ENCODE data around the gene EHD3.

The EHD3 gene

DNA sequence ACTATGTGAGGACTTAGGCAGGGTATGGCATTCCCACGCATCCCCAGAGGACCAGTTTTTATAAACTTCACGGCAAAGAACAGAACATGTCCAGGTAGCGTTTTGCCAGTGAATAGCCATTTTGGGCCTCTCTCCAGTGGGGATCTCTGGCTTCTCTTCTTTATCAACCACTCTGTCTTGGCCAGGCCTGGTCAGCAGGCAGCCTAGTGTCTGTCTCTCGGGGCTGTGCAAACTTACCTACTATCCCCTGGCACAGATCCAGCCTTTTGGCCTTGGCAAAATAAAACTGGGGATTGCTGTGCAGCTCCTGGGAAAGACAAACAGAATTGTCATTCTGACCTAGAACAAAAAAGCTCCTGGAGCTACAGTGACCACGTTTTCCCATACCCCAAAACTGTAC, 31.1 kb upstream of the EHD3 start:
- no peak for ATAC-seq (replicated peaks)
- peaks cover 3 to 5% of the 10 kb centered on the region in 2 donors for H3K9me3 Mint-ChIP-seq

DNA sequence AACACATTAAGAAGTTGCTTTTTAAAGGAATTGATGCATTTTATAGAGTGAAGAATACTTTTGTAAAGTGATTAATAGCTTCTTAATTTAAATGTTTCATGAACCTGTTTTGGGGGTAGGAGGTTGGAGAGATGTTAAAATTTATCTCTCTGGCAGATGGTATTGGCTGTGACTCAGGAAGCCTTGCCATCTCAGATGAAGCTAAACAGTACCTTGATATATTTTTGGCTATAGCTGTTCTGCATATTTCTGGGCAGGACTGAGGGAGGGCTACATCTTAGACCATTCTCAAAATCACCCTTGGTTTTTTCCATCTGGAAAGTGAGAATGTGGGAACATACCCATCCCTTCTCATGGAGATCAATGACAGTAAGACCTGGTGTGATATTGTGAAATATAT, 30.0 kb upstream of the EHD3 start:
- no peak for DNase-seq
- Mint-ChIP-seq H3K36me3 (peaks cover 6 to 13% of the 10 kb centered on the region in 2 donors), H3K9me3 (peaks cover 1 to 2% of the 10 kb centered on the region in 2 donors), H3K4me1 (peaks cover 9 to 14% of the 10 kb centered on the region in 2 donors), H3K27ac (no peak overlapping the region), H3K27me3 (no peaks in the 10 kb centered on the region), H3K4me3 (no peak overlapping the region)
- no peak for ATAC-seq (replicated peaks)

More for the DNA sequence above, 31.1 kb upstream of the EHD3 start:
- Mint-ChIP-seq H3K36me3 (peaks cover 9 to 17% of the 10 kb centered on the region in 2 donors), H3K4me3 (no peak overlapping the region), H3K4me1 (peaks cover 1 to 7% of the 10 kb centered on the region in 2 donors), H3K27me3 (no peaks in the 10 kb centered on the region), H3K27ac (no peak overlapping the region)
- no peak for DNase-seq

DNA sequence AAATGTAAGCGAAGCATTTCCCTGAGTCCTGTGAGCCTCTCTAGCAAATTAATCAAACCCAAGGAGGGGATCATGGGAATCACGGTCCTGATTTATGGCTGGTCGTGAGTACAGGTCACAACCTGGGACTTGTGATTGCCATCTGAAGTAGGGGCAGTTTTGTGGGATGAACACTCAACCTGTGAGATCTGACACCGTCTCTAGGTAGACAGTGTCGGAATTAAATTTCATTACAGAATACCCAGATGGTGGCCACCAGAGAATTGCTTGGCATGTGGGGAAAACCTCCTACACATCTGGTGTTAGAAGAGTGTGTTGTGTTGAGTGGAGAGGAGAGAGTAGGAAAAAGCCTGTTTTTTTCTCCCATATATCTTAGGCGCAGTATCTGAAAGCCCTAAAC, 29.2 kb upstream of the EHD3 start:
- DNase-seq (no peak), ATAC-seq (replicated peaks) (no peak)
- H3K27ac Mint-ChIP-seq = no peak overlapping the region
- peaks cover 0 to 9% of the 10 kb centered on the region in 2 donors for H3K36me3 Mint-ChIP-seq
- H3K9me3 Mint-ChIP-seq = no peaks in the 10 kb centered on the region
- peaks cover 9 to 16% of the 10 kb centered on the region in 2 donors for H3K4me1 Mint-ChIP-seq
- H3K4me3 Mint-ChIP-seq = no peak overlapping the region
- H3K27me3 Mint-ChIP-seq = no peaks in the 10 kb centered on the region

DNA sequence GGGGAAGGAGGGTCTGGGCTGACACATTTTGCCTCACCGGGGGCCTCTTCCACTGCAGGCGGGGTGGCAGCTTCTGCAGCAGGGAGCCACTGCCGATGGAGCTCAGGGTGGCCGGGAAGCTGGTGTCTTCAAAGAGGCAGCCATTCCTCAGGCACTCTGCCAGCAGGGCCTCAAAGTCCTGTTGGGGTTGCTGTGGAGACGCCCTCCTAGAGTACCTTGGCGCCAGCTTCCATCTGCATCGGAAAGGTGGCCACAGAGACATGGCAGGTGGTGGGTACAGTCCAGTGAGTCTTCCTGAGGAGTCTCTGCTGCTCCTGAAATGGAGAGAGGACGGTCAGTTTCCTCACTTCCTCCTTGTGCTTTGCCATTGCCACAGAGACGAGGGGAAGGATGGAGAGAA, 28.8 kb upstream of the EHD3 start:
- H3K9me3 Mint-ChIP-seq = no peaks in the 10 kb centered on the region

DNA sequence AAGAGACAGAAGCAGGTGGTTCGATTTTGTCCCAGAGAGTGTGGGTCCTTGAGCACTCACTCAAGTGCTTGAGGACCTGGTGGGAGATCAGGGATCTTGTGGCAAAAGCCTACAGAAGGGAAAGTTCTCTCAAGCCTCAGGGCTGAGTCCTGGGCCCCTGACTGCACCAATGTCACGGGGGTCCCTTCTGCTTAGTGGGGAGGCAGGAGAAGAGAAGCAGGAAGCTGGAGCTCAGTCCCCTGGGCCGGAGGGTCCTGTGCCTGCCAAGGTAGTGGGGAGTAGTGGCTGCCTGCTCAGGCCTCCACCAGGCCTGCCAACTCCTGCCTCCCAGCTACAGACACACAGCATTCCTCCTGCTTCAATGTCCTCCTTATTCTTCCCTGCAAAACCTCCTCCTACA, 28.3 kb upstream of the EHD3 start:
- no peaks in the 10 kb centered on the region for H3K9me3 Mint-ChIP-seq
- no peak overlapping the region for H3K27ac Mint-ChIP-seq
- DNase-seq (no peak), ATAC-seq (replicated peaks) (no peak)
- peaks cover 0 to 9% of the 10 kb centered on the region in 2 donors for H3K36me3 Mint-ChIP-seq
- peaks cover 9 to 16% of the 10 kb centered on the region in 2 donors for H3K4me1 Mint-ChIP-seq
- no peak overlapping the region for H3K4me3 Mint-ChIP-seq
- no peaks in the 10 kb centered on the region for H3K27me3 Mint-ChIP-seq

More for the DNA sequence above, 28.8 kb upstream of the EHD3 start:
- DNase-seq (no peak), ATAC-seq (replicated peaks) (no peak)
- Mint-ChIP-seq H3K4me3 (no peak overlapping the region), H3K4me1 (peaks cover 9 to 16% of the 10 kb centered on the region in 2 donors), H3K27ac (no peak overlapping the region), H3K27me3 (no peaks in the 10 kb centered on the region), H3K36me3 (peaks cover 0 to 9% of the 10 kb centered on the region in 2 donors)

DNA sequence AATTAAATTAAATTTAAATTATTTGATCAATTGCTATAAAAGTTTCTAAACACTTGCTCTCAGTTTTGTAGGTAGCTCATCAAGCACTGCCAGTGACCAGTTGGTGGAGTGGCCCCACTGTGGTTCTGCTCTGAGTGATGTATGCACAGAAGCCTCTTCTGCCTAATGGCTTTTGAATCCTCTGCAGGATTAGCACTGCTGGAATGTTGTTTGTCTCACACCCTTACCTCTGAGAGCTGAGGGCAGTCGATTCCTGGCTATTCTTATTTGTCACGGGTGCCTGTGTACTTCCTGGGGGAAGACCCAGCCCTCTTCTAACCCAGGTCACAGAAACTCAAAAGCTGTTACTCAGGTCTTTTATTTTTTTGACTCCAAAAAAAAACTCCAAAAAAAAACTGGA, 26.2 kb upstream of the EHD3 start:
- ATAC-seq (replicated peaks) = peak in 1 of 2 donors; percentile 55
- DNase-seq = no peak
- H3K4me3 Mint-ChIP-seq = no peak overlapping the region

DNA sequence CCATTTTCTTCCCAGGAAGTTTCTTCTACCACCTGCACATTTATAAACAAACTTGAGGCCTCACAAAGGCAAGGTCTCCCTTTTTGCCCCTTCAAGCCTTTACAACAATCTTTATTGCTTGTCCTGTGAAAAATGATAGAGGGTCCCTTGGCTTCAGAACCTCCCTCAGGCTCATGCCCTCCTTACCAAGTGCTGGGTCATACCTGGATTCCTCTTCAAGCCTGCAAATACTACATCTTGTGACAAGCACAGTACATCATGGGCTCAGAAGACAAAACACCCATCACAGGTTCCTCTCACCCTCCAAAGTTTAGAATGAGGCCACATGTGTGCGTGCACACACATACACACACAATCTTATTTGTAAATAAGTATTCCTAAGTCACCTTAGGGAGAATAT, 25.7 kb upstream of the EHD3 start:
- H3K27me3 Mint-ChIP-seq = no peaks in the 10 kb centered on the region
- H3K4me3 Mint-ChIP-seq = peak overlapping the region in 1 of 2 donors; percentile 29
- ATAC-seq (replicated peaks) (peak in 1 of 2 donors; percentile 19), DNase-seq (no peak)
- H3K27ac Mint-ChIP-seq = peak overlapping the region; percentile 76
- peaks cover 19 to 24% of the 10 kb centered on the region in 2 donors for H3K4me1 Mint-ChIP-seq
- no peaks in the 10 kb centered on the region for H3K36me3 Mint-ChIP-seq
- no peaks in the 10 kb centered on the region for H3K9me3 Mint-ChIP-seq

More for the DNA sequence above, 26.2 kb upstream of the EHD3 start:
- Mint-ChIP-seq H3K36me3 (peaks cover 0 to 2% of the 10 kb centered on the region in 2 donors), H3K27ac (no peak overlapping the region), H3K27me3 (no peaks in the 10 kb centered on the region), H3K9me3 (no peaks in the 10 kb centered on the region), H3K4me1 (peaks cover 15 to 21% of the 10 kb centered on the region in 2 donors)

DNA sequence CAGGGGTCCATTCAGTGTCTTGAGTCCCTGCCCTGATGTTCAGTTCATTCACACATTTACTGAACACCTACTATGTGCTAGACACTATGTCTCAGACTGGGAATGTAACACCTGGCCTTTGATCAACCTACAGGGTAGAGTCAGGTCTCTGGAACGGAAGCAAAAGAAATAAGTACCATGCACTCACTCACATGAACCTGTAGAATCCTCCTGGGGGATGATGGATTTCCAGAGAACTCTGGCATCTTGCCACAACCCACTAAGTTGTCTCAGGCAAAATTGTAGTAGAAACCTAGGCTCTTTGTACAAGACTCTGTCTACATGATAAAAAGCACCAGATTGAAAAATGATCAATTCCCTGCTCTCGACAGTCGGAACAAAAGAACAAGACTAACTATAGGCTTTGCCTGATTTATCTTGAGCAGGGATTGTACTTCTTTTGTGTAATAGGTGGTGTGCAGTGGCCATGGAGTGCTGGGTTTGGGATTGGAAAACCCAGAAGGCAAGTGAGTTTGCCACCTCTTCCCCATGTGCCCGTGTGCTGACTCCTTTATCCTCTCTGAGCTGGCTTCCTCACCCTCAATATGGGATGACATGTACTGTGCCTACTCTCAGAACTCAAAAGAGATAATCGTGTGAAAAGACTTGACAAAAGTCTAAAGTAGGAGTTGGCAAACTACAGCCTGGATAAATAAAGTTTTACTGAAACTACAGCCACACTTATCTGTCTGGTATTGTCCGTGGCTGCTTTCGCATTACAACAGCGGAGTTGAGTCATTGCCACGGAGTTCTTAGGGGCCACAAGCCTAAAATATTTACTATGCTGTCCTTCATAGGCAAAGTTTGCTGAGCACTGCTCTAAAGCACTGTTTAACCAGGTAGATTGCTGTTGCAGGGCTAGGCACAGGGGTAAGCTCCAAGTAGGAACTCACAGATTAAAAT, 21.0 kb upstream of the EHD3 start:
- Mint-ChIP-seq H3K27me3 (no peaks in the 10 kb centered on the region), H3K4me1 (peaks cover 54 to 62% of the 10 kb centered on the region in 2 donors), H3K9me3 (no peaks in the 10 kb centered on the region), H3K27ac (peak overlapping the region; percentile 47), H3K4me3 (peak overlapping the region in 1 of 2 donors; percentile 4), H3K36me3 (no peaks in the 10 kb centered on the region)
- ATAC-seq (replicated peaks) = peak; percentile 80 to 85
- DNase-seq = peak; percentile 63

DNA sequence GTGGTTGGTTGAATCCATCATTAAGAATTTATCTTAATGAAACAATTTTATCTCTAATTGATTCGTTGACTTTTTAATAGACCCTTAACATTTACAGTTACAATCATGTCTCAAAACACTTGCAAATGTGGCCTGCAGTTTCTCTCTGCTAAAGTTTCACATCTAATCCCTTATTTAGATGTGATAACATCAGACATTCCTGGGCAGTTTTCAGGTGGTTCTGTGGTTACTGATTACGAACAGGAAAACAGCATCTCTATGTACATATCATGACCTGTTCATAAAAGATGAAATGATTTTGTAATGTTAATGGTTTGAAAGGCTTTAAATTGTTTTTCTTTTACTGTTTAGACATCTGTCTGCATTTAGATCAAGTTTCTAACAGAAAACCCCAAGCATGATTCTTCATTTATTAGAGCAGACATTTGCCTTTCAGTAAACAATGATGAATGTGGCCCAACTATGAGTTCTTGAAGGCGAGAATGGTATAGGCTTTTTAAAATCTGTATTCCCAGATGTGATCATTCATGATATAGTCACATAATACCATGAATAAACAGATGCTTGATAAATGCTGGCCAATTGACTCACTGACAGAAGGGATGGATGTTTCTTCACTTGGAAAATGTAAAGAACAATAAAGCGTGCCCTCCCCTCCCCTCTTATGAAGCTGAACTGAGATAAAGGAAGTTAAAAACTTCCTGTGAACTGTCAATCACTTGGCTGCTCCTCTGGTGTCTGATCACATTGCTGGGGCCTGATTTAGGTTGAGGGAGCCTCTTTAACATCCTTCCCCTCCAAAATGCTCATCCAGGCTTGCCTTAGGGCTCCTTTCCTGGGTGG, 20.1 kb upstream of the EHD3 start:
- H3K9me3 Mint-ChIP-seq = peaks cover 0 to under 1% of the 10 kb centered on the region in 2 donors
- no peak for DNase-seq
- no peaks in the 10 kb centered on the region for H3K36me3 Mint-ChIP-seq
- H3K4me1 Mint-ChIP-seq = peaks cover 56 to 63% of the 10 kb centered on the region in 2 donors
- H3K27ac Mint-ChIP-seq = peak overlapping the region; percentile 73
- ATAC-seq (replicated peaks) = no peak
- no peaks in the 10 kb centered on the region for H3K27me3 Mint-ChIP-seq
- no peak overlapping the region for H3K4me3 Mint-ChIP-seq

DNA sequence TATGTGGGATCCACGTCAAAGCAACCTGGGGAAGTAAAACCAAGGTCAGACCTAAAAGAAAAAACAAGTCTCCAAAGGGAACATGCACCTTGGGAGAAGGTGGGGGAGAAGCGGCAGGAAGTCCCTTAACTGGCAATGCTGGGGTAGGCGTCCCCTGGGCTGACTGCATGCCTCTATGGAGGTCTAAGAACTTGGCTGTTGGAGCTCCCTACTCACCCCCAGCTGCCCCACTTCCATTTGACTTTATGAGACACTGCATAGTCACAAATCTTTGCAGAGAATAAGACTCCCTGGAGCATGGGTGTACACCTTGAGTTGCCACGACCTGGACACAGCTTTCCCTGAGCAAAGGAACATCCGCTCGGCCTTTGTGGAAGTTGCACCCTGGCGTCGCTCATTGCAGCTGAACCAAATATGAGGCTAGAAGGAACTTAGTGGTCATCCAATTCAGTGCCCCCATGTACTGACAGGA, 19.5 kb upstream of the EHD3 start:
- ATAC-seq (replicated peaks) (no peak), DNase-seq (no peak)
- H3K27ac Mint-ChIP-seq = peak overlapping the region; percentile 77
- peaks cover 60 to 70% of the 10 kb centered on the region in 2 donors for H3K4me1 Mint-ChIP-seq
- H3K4me3 Mint-ChIP-seq = no peak overlapping the region
- no peaks in the 10 kb centered on the region for H3K27me3 Mint-ChIP-seq
- no peaks in the 10 kb centered on the region for H3K36me3 Mint-ChIP-seq
- H3K9me3 Mint-ChIP-seq = peaks cover 0 to 2% of the 10 kb centered on the region in 2 donors

DNA sequence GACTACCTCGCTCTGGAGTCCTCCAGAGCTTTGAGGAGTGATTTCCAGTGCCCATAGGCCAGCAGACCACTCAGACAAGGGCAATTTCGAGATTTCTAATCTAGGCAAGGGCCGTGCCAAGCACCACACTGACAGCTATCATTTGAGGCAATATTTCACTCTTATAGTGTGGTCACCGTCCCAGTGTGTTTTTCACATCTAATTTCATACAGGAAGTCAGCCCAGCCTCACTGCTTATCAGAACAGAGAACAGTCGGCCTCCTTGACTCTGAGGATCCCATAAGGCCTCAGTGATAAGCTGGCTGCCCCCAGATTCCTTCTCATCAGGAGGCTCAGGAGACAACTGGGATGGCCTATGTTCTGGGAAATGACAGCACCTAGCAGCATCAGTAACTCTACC, 17.2 kb upstream of the EHD3 start:
- Mint-ChIP-seq H3K9me3 (peaks cover 0 to 2% of the 10 kb centered on the region in 2 donors), H3K27ac (peak overlapping the region; percentile 74), H3K4me3 (no peak overlapping the region), H3K36me3 (no peaks in the 10 kb centered on the region), H3K4me1 (peaks cover 76 to 93% of the 10 kb centered on the region in 2 donors), H3K27me3 (no peaks in the 10 kb centered on the region)
- DNase-seq (no peak), ATAC-seq (replicated peaks) (no peak)

DNA sequence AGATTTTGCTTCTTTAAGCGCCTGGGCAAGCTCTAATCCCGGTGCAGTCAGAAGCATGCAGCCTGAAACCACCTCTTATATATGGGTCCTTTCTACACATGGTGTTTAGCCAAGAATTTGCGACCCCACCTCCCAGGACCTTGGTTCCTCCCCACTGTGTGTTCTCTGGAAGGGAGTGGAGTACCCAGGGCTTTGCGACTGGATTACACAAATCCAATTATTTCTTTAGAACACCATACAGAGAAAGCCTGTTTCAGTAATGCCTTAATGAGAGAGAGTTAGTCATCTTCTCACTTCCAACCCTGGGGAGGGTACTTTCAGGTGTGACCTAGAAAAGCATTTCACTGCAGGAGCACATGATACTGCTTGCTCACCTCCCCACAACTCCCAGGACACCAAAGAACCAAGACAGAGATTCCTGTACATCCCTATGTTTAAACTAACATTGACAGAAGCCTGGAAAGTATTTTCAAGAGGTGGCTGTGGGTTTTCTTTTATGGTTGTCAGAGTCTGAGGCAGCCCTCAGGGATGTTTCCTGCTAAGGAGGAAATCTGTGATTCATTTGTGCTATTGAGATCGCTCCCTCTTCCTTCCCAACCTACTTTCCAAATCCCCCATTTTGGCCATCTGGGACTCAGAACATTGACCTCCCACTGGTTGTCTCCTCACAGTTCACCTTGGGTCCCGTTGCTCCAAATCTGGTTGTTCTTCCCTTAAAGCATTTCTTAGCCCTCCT, 16.3 kb upstream of the EHD3 start, which contains the start of gene CAPN14:
Gene CAPN14, minus strand, starts transcription at position 51 of the 736 bp plus-strand sequence. CDS start 12,068 bp downstream, outside the sequence.
- peaks cover 77 to 98% of the 10 kb centered on the region in 2 donors for H3K4me1 Mint-ChIP-seq
- ATAC-seq (replicated peaks) = peak in 1 of 2 donors; percentile 12
- peak within 1 kb of the TSS; percentile 82 for H3K27ac Mint-ChIP-seq
- H3K4me3 Mint-ChIP-seq = no peak within 1 kb of the TSS
- H3K27me3 Mint-ChIP-seq = no peaks in the 10 kb centered on the region
- peaks cover 0 to 2% of the 10 kb centered on the region in 2 donors for H3K9me3 Mint-ChIP-seq
- no peaks in the 10 kb centered on the region for H3K36me3 Mint-ChIP-seq
- DNase-seq = no peak

DNA sequence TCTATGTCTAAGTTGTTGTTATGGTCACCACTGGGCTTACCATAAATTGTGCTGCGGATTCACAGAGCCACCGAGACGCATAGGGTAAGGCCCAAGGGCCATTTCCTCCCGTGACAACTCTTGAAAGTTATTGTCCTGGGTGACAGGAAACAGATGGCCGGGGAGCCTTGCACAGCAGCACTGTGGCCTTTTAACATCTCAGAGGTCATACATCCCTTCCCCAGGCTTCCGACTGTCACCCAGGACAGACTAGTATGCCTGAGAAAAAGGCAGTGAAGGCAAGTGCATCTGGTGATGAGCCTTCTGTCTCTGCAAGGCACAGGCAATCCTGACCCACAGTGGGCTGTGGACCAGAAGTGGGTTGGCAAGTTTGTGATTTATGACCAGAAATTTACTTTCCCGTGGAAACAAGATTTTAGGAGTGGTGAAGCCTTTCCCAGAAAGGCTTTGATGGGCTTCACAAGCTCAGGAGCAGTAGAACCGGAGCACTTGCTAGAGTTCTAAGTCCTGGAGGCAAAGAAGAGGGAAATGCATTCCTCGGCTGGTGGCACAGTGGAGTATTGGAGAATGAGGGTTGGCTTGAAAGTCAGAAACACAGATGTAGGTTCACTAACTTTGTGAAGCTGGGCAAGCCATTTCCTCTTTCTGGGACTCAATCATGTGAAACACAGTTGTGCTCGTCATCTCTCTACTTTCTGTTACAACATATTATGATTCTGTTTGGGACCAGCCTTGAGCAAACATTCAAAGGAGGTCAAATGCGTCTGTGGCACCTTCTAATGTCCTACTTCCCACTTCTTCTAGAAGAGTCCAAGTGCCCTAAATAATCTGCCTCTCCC, 14.6 kb upstream of the EHD3 start:
- Mint-ChIP-seq H3K27ac (peak overlapping the region; percentile 97), H3K9me3 (peaks cover 0 to 2% of the 10 kb centered on the region in 2 donors), H3K27me3 (no peaks in the 10 kb centered on the region), H3K36me3 (no peaks in the 10 kb centered on the region), H3K4me1 (peaks cover 72 to 94% of the 10 kb centered on the region in 2 donors), H3K4me3 (peak overlapping the region; percentile 74 to 76)
- peak; percentile 63 for DNase-seq
- peak; percentile 82 to 87 for ATAC-seq (replicated peaks)

All from stimulated activated naive B cell treated with anti-CD40 and anti-IgM and Interleukin-4, amounts not matched to agents 10 μg/mL and 1 μg/mL and 100 μg/mL, for 72 hours (primary cell).